OCI-LY1 (cell line): Measurements from ENCODE around the gene CFHR2.
"Not testable (repeated sequence)": the region's sequence is repeated elsewhere in the genome, so short reads cannot be mapped to it uniquely, and the experiment has no call there.

Experiments
- H2AFZ ChIP-seq: fragments of 200-600 bp; sonication (generic), shearing (Covaris generic); 2 replicates; pipeline ENCODE4 v1.6.0; 2014; ENCODE audit warnings: antibody characterized with exemption, mild to moderate bottlenecking, low read length
- H3F3A ChIP-seq: fragments of 200-600 bp; sonication (generic), shearing (Covaris generic); 2 replicates; pipeline ENCODE4 v1.6.0; 2014; ENCODE audit warnings: mild to moderate bottlenecking, antibody characterized with exemption, low read length, moderate library complexity; ENCODE audit not compliant: insufficient read depth
- H3K27ac ChIP-seq: fragments of 200-600 bp; sonication (generic); 2 replicates; pipeline ENCODE4 v1.5.1; 2014; ENCODE audit warnings: low read length, mixed run types, mild to moderate bottlenecking, low read depth; ENCODE audit not compliant: poor library complexity, severe bottlenecking
- H3K27me3 ChIP-seq: fragments of 200-600 bp; sonication (generic); 2 replicates; pipeline ENCODE4 v1.6.0; 2014; ENCODE audit warnings: antibody characterized with exemption, mild to moderate bottlenecking, low read length, moderate library complexity; ENCODE audit not compliant: insufficient read depth
- H3K36me3 ChIP-seq: fragments of 200-600 bp; sonication (generic); 2 replicates; pipeline ENCODE4 v1.6.1; 2014; ENCODE audit warnings: mild to moderate bottlenecking, antibody characterized with exemption, low read length, moderate library complexity, mixed read lengths; ENCODE audit not compliant: insufficient read depth
- H3K4me1 ChIP-seq: fragments of 200-600 bp; sonication (generic); 2 replicates; pipeline ENCODE4 v1.5.1; 2014; ENCODE audit warnings: mild to moderate bottlenecking, low read length, moderate library complexity; ENCODE audit not compliant: insufficient read depth, severe bottlenecking
- H3K4me2 ChIP-seq: fragments of 200-600 bp; sonication (generic), shearing (Covaris generic); 2 replicates; pipeline ENCODE4 v1.6.1; 2014; ENCODE audit warnings: low read length
- H3K4me3 ChIP-seq: fragments of 200-600 bp; sonication (generic); 2 replicates; pipeline ENCODE4 v1.5.1; 2014; ENCODE audit warnings: low read length, low read depth, mild to moderate bottlenecking, mixed read lengths; ENCODE audit not compliant: poor library complexity, severe bottlenecking
- H3K79me2 ChIP-seq: fragments of 200-600 bp; shearing (Covaris generic); 2 replicates; pipeline ENCODE4 v1.6.1; 2016; ENCODE audit warnings: mixed run types, low read length, mixed read lengths; ENCODE audit not compliant: insufficient read depth
- H3K9ac ChIP-seq: fragments of 200-600 bp; sonication (generic), shearing (Covaris generic); 2 replicates; pipeline ENCODE4 v1.6.1; 2014; ENCODE audit warnings: mild to moderate bottlenecking, low read length, mixed read lengths
- H3K9me2 ChIP-seq: fragments of 200-600 bp; sonication (generic), shearing (Covaris generic); 2 replicates; pipeline ENCODE4 v1.6.1; 2014; ENCODE audit warnings: low read depth, mild to moderate bottlenecking, low read length, mixed read lengths
- H3K9me3 ChIP-seq: fragments of 200-600 bp; shearing (Covaris generic); 2 replicates; pipeline ENCODE4 v1.6.1; 2014; ENCODE audit warnings: low read length, mixed read lengths
- H4K20me1 ChIP-seq: fragments of 200-600 bp; sonication (generic), shearing (Covaris generic); 2 replicates; pipeline ENCODE4 v1.6.0; 2016; ENCODE audit warnings: mild to moderate bottlenecking, low read length; ENCODE audit not compliant: insufficient read depth
- EZH2 ChIP-seq: fragments of 200-600 bp; sonication (generic), shearing (Covaris generic); IDR thresholded peaks from 2 replicates; pipeline ENCODE4 v1.8.0; 2017; ENCODE audit warnings: borderline replicate concordance, mixed run types, mild to moderate bottlenecking, antibody characterized with exemption, low read length, moderate library complexity, mixed read lengths
- TF ChIP-seq, protein P1 (sequence below): fragments of 200-600 bp; sonication (generic), shearing (Covaris generic); IDR thresholded peaks from 2 replicates; pipeline ENCODE4 v1.5.1; 2017; ENCODE audit warnings: mild to moderate bottlenecking, antibody characterized with exemption, low read length, moderate library complexity, mixed read lengths

The CFHR2 gene

GRCh38 chr1:196943568-196943967 lies at the start of gene CFHR2:
Gene CFHR2, plus strand, starts transcription at chr1:196943738. Its CDS starts 143 bp downstream, at chr1:196943881.
- not testable (repeated sequence) for H3K9me3 ChIP-seq, H3K27ac ChIP-seq, H3K79me2 ChIP-seq, H3K4me3 ChIP-seq, H3K36me3 ChIP-seq, H4K20me1 ChIP-seq, H3K9me2 ChIP-seq, H3K4me2 ChIP-seq, H3K4me1 ChIP-seq, H3K27me3 ChIP-seq, H3K9ac ChIP-seq, H2AFZ ChIP-seq, H3F3A ChIP-seq

GRCh38 chr1:196896355-196896754 lies 47.2 kb upstream of the CFHR2 start:
- Histone ChIP-seq H3K4me2 (no peak overlapping the region), H3K36me3 (no peaks in the 10 kb centered on the region), H4K20me1 (no peaks in the 10 kb centered on the region), H3K9me3 (no peaks in the 10 kb centered on the region), H2AFZ (no peak overlapping the region), H3K9ac (no peak overlapping the region), H3K4me3 (no peak overlapping the region), H3K27me3 (no peaks in the 10 kb centered on the region), H3F3A (no peaks in the 10 kb centered on the region), H3K27ac (no peak overlapping the region), H3K4me1 (no peaks in the 10 kb centered on the region), H3K79me2 (no peaks in the 10 kb centered on the region), H3K9me2 (no peaks in the 10 kb centered on the region)
- TF ChIP-seq, protein P1, sequence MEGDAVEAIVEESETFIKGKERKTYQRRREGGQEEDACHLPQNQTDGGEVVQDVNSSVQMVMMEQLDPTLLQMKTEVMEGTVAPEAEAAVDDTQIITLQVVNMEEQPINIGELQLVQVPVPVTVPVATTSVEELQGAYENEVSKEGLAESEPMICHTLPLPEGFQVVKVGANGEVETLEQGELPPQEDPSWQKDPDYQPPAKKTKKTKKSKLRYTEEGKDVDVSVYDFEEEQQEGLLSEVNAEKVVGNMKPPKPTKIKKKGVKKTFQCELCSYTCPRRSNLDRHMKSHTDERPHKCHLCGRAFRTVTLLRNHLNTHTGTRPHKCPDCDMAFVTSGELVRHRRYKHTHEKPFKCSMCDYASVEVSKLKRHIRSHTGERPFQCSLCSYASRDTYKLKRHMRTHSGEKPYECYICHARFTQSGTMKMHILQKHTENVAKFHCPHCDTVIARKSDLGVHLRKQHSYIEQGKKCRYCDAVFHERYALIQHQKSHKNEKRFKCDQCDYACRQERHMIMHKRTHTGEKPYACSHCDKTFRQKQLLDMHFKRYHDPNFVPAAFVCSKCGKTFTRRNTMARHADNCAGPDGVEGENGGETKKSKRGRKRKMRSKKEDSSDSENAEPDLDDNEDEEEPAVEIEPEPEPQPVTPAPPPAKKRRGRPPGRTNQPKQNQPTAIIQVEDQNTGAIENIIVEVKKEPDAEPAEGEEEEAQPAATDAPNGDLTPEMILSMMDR = no peak
- TF ChIP-seq EZH2 = no peak

GRCh38 chr1:196897158-196897828 lies 46.2 kb upstream of the CFHR2 start:
- Histone ChIP-seq H3K4me1 (no peaks in the 10 kb centered on the region), H3K27ac (no peak overlapping the region), H3K9me3 (no peaks in the 10 kb centered on the region), H3K9me2 (no peaks in the 10 kb centered on the region), H3F3A (no peaks in the 10 kb centered on the region), H4K20me1 (no peaks in the 10 kb centered on the region), H2AFZ (no peak overlapping the region), H3K27me3 (no peaks in the 10 kb centered on the region), H3K9ac (no peak overlapping the region), H3K4me2 (no peak overlapping the region), H3K79me2 (no peaks in the 10 kb centered on the region), H3K4me3 (no peak overlapping the region), H3K36me3 (no peaks in the 10 kb centered on the region)
- no peak for TF ChIP-seq EZH2
- TF ChIP-seq, protein P1 = no peak

DNA sequence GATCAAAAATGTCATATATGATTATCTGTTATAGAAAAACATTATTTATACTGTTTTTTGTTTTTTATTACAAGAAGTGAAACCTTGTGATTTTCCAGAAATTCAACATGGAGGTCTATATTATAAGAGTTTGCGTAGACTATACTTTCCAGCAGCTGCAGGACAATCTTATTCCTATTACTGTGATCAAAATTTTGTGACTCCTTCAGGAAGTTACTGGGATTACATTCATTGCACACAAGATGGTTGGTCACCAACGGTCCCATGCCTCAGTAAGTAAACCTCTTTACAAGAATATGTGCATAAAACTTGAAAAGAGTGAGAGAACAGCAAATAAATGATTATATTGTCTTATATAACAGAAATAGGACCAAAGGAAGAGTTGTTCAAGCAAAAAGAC lies 41.2 kb upstream of the CFHR2 start:
- no peaks in the 10 kb centered on the region for H3K27me3 ChIP-seq
- H3K4me3 ChIP-seq = no peak overlapping the region
- no peak overlapping the region for H2AFZ ChIP-seq
- H3K9me2 ChIP-seq = no peaks in the 10 kb centered on the region
- no peak overlapping the region for H3K27ac ChIP-seq
- no peaks in the 10 kb centered on the region for H3K79me2 ChIP-seq
- no peaks in the 10 kb centered on the region for H4K20me1 ChIP-seq
- H3K4me2 ChIP-seq = no peak overlapping the region
- no peaks in the 10 kb centered on the region for H3F3A ChIP-seq
- H3K4me1 ChIP-seq = no peaks in the 10 kb centered on the region
- H3K36me3 ChIP-seq = no peaks in the 10 kb centered on the region
- no peak overlapping the region for H3K9ac ChIP-seq
- H3K9me3 ChIP-seq = no peaks in the 10 kb centered on the region
- no peak for TF ChIP-seq EZH2
- TF ChIP-seq, protein P1 = no peak
